AG04449 (cell line): ENCODE data around the gene CCRL2.

ENCODE experiments used
- CTCF ChIA-PET: fragments of 350-600 bp; formaldehyde crosslinking; extraction: SDS; loops from one replicate; lab custom pipeline; 2021; ENCODE audit warnings: antibody characterized with exemption; lab: Yijun Ruan, JAX
- POLR2A ChIA-PET: fragments of 400-600, 350-600 bp; formaldehyde crosslinking; extraction: SDS; loops from one replicate; lab custom pipeline; 2020; ENCODE audit warnings: antibody characterized with exemption, inconsistent platforms; lab: Yijun Ruan, JAX
- DNase-seq: peaks from one replicate; pipeline ENCODE4 v3.0.0-alpha.2; 2010; ENCODE audit warnings: low read depth, low spot score
- H3K4me3 ChIP-seq: 2 replicates; pipeline ENCODE4 v1.5.1; 2011; ENCODE audit warnings: low read depth, mild to moderate bottlenecking, control low read depth, low read length
- TF ChIP-seq, protein P1 (sequence below): IDR thresholded peaks from one replicate; pipeline ENCODE4 v1.5.1; 2011; ENCODE audit warnings: mild to moderate bottlenecking, moderate library complexity, low read length, control low read depth, inconsistent platforms; ENCODE audit not compliant: insufficient read depth; ENCODE audit errors: missing control alignments

Gene CCRL2

DNA sequence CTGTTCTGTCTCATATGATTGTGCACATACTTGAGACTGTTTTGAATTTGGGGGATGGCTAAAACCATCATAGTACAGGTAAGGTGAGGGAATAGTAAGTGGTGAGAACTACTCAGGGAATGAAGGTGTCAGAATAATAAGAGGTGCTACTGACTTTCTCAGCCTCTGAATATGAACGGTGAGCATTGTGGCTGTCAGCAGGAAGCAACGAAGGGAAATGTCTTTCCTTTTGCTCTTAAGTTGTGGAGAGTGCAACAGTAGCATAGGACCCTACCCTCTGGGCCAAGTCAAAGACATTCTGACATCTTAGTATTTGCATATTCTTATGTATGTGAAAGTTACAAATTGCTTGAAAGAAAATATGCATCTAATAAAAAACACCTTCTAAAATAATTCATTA is 31.2 kb upstream of the CCRL2 start:
- ChIA-PET POLR2A (no interaction called here), CTCF (interaction anchor here (1.1 kb wide), 1 partner anchor 614 kb away, joined by 3 read pairs; no protein-coding TSS in a partner anchor)
- no peak for DNase-seq
- TF ChIP-seq, protein P1, sequence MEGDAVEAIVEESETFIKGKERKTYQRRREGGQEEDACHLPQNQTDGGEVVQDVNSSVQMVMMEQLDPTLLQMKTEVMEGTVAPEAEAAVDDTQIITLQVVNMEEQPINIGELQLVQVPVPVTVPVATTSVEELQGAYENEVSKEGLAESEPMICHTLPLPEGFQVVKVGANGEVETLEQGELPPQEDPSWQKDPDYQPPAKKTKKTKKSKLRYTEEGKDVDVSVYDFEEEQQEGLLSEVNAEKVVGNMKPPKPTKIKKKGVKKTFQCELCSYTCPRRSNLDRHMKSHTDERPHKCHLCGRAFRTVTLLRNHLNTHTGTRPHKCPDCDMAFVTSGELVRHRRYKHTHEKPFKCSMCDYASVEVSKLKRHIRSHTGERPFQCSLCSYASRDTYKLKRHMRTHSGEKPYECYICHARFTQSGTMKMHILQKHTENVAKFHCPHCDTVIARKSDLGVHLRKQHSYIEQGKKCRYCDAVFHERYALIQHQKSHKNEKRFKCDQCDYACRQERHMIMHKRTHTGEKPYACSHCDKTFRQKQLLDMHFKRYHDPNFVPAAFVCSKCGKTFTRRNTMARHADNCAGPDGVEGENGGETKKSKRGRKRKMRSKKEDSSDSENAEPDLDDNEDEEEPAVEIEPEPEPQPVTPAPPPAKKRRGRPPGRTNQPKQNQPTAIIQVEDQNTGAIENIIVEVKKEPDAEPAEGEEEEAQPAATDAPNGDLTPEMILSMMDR = no peak
- no peak overlapping the region for H3K4me3 ChIP-seq

DNA sequence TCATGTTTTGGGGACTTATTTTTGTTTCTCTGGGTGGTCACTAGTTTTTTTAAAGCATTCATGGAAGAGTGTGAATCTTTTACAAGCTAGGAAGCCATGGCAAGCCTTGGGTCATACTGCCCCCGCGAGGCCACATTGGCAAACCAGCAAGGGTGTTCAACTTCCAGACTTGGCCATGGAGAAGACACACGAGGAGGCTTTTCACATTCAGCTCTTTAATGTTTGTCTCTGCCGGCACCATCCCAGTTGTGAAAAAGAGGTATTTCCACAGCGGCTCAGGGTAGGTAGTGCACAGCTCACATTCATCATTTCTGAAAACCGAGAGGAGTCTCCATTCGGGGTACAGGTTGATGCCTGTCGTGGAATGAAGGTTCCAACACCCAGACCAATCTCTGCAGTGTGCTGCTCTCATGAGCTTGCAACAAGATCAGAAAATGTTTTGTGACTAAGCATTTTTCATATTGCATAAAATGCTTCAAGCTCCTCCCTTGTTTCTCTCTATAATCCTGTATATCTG is 28.6 kb upstream of the CCRL2 start:
- CTCF ChIA-PET = interaction anchor here (0.7 to 3.1 kb wide), 18 partner anchors 8 to 617 kb away, joined by 3 to 20 read pairs (median 4); partner anchors contain the start of genes CCR2 and CCR5
- TF ChIP-seq, protein P1 = peak; percentile 70
- no peak overlapping the region for H3K4me3 ChIP-seq
- DNase-seq = no peak
- POLR2A ChIA-PET = interaction anchor here (0.6 kb wide), 1 partner anchor 309 kb away, joined by 5 read pairs; no protein-coding TSS in a partner anchor

DNA sequence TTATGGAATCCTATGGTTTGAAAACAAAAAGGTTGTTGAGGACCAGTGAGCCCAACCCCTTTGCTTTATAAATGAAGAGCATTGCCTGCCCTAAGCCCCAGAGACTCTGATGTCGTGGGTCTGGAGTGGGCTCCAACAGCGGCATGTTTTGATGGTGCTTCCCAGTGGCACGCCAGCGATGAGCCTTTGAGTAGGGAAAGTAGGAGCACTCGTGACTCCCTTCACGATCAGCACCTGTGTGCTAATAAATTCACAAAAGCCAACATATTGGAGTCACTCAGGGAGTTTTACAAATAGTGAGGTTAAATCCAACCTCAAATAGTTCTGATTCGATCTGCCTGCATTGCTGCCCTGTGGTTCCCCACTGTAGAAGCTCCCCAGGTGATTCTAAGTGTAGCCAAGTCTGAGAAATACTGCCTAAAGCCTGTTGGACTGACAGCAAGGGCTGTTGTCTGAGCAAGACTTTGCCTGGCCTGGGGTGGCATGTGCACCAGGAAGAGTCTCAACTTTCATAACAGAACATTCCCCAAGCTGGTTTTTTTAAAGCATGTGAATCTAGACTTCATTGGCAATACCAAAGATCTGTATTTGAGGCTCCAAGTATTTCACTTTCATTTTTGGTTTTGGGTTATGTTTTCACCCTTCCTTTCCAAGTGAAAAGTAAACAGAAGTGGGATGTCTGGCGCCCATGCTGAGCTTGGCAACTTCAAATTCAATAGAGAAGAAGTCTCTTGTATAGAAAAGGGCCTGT is 26.4 kb upstream of the CCRL2 start:
- H3K4me3 ChIP-seq = no peak overlapping the region
- TF ChIP-seq, protein P1 = no peak
- ChIA-PET POLR2A (no interaction called here), CTCF (interaction anchor here (1.3 kb wide), 1 partner anchor 299 kb away, joined by 3 read pairs; no protein-coding TSS in a partner anchor)
- no peak for DNase-seq

DNA sequence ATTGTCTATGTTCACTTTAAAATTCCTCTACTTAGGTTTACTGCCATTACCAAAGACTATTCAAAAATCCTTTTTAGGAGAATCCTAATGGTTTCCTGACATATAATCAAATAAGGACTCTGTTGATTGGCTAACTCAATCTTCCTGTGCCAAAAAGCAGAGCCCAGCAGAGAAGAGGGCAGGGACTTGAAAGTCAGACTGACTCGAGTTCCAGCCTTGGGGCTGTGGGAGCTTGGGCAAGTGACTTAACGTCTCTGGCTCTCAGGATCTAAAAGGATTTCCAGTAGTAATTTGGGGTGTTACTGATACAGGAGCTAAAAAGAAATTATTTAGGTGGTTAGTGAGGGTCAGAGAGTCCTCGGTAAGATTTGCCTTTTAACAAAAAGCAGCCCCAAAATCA is 25.4 kb upstream of the CCRL2 start:
- POLR2A ChIA-PET = no interaction called here

DNA sequence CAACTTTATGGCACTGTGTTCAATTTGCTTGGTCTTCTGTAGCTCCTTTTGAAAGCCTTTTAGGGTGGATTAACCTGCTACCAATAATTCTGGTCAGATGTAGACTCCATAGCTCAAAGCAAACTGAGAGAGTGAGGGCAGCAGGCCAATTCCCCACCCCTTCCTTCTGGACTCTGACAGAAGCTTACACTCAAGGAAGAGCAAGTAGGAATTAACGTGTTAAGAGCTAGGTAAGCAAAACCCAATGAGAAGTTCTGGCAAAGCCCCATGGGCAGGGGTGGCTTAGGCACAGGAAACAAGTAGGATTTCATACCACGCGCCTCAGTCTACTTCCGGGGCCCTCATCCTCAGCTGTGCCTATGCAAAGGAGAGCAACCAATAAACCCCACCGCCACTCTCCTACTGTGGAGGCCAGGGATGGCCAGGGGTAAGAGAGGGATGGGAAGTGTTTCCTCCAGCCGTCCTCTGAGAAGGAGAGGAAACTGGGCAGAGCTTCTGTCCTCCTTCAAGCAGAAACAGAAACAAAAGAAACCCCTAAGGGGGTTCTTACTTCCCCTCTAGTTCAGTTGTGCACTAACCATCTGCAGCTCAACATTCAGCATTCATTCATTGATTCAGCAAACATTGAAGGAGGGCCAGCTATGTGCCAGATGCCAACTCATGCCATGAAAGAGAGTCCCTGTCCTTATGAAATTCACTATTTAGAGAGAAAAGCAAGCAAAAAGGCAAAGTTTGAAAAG is 23.7 kb upstream of the CCRL2 start:
- POLR2A ChIA-PET = no interaction called here
- CTCF ChIA-PET = interaction anchor here (0.8 to 1.5 kb wide), 2 partner anchors 306 to 621 kb away, joined by 3 read pairs; no protein-coding TSS in a partner anchor
- TF ChIP-seq, protein P1 = no peak
- no peak overlapping the region for H3K4me3 ChIP-seq
- DNase-seq = no peak

More for the DNA sequence above, 25.4 kb upstream of the CCRL2 start:
- DNase-seq = no peak
- no peak overlapping the region for H3K4me3 ChIP-seq
- TF ChIP-seq, protein P1 = no peak
- CTCF ChIA-PET = interaction anchor here (0.7 kb wide), 1 partner anchor 22 kb away, joined by 3 read pairs; no protein-coding TSS in a partner anchor

DNA sequence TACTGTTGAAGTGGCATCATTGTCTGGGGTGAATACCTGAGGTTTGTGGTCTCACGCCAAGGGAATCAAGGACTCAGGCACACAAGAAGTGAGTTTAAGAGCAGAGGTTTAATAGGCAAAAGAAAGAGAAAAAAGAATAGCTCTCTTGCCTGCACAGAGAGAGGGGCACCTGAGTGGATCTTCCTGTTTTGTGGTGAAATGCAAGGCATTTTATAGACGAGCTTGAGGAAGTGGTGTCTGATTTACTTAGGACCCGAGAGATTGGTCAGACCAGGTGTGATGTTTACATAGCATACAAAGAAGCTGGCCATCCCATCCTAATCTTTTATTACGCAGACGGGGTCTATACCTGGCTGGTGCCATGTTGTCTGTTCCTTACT is 23.1 kb upstream of the CCRL2 start:
- ChIA-PET CTCF (interaction anchor here (1.5 kb wide), 1 partner anchor 621 kb away, joined by 3 read pairs; no protein-coding TSS in a partner anchor), POLR2A (no interaction called here)
- TF ChIP-seq, protein P1 = no peak
- H3K4me3 ChIP-seq = no peak overlapping the region
- DNase-seq = no peak
